HCT116 (cell line): ENCODE results near the gene CPM.

Source experiments
- ATF3 ChIP-seq: IDR thresholded peaks from 2 replicates; pipeline ENCODE4 v1.6.1; 2012
- CTCF ChIP-seq, 3 experiments: fragments of 200-600 bp in 1 of 3; sonication (generic) in 1 of 3; IDR thresholded peaks in 2 of 3; conservative IDR thresholded peaks in 1 of 3; 2 replicates each; pipeline ENCODE4 v1.5.1; 2012 to 2017; ENCODE audit warnings: low read depth in 2 of 3, low read length in 2 of 3, antibody characterized with exemption in 1 of 3, borderline replicate concordance in 1 of 3, control low read depth in 1 of 3, mild to moderate bottlenecking in 1 of 3, mixed read lengths in 1 of 3, mixed run types in 1 of 3, moderate library complexity in 1 of 3; ENCODE audit not compliant: insufficient read depth in 1 of 3
- EZH2 ChIP-seq: fragments of 200-600 bp; sonication (generic); IDR thresholded peaks from 2 replicates; pipeline ENCODE4 v1.6.1; 2017; ENCODE audit warnings: antibody characterized with exemption, mixed run types
- EZH2phosphoT487 ChIP-seq: fragments of 200-600 bp; IDR thresholded peaks from 2 replicates; pipeline ENCODE4 v1.6.1; 2018; ENCODE audit warnings: antibody characterized with exemption, borderline replicate concordance
- POLR2A ChIP-seq: IDR thresholded peaks from 2 replicates; pipeline ENCODE4 v1.7.0; 2011; ENCODE audit warnings: borderline replicate concordance; ENCODE audit not compliant: insufficient read depth, insufficient read length; ENCODE audit errors: extremely low read depth
- POLR2AphosphoS5 ChIP-seq: IDR thresholded peaks from 2 replicates; pipeline ENCODE4 v1.6.1; 2011; ENCODE audit warnings: mild to moderate bottlenecking, low read depth, low read length, moderate library complexity
- RAD21 ChIP-seq: IDR thresholded peaks from 2 replicates; pipeline ENCODE4 v1.6.1; 2012; ENCODE audit warnings: low read depth, mild to moderate bottlenecking
- REST ChIP-seq: IDR thresholded peaks from 2 replicates; pipeline ENCODE4 v1.6.1; 2012; ENCODE audit warnings: low read depth
- SIN3A ChIP-seq: IDR thresholded peaks from 2 replicates; pipeline ENCODE4 v1.6.1; 2012; ENCODE audit warnings: low read depth
- YY1 ChIP-seq: IDR thresholded peaks from 2 replicates; pipeline ENCODE4 v1.6.1; 2011; ENCODE audit warnings: low read length, low read depth, moderate library complexity, mild to moderate bottlenecking; ENCODE audit not compliant: insufficient replicate concordance; ENCODE audit errors: extremely low read depth
- ZFX ChIP-seq: fragments of 450-650 bp; IDR thresholded peaks from 2 replicates; pipeline ENCODE4 v1.6.1; 2017

GRCh38 chr12:68908076-68908475 is 24.9 kb downstream of the CPM start:
- no peak for TF ChIP-seq EZH2
- no peak for TF ChIP-seq SIN3A
- no peak for TF ChIP-seq CTCF (IDR thresholded peaks at IDR 0.05 in 2 of 3, conservative IDR thresholded peaks at IDR 0.05 in 1 of 3; ENCODE audit: borderline replicate concordance in 1 of 3, insufficient read depth in 1 of 3, low read depth in 2 of 3, low read length in 2 of 3)
- TF ChIP-seq ZFX: no peak
- no peak for TF ChIP-seq EZH2phosphoT487
- no peak for TF ChIP-seq YY1
- no peak for TF ChIP-seq ATF3
- TF ChIP-seq RAD21: no peak
- TF ChIP-seq REST: no peak
- no peak for TF ChIP-seq POLR2A
- no peak for TF ChIP-seq POLR2AphosphoS5
